Measurements from ENCODE around the gene RPS2. TPM values are rescaled to one million over a fixed set of nuclear protein-coding genes. Genes with fewer than 3 reads are reported as not detected.
A peak's percentile ranks its signal among the peaks of the same experiment; 100 is the strongest.
"Not testable (repeated sequence)": the region's sequence is repeated elsewhere in the genome, so short reads cannot be mapped to it uniquely, and the experiment has no call there.

RPS2 gene
- total and polyA plus RNA-seq, 2 donors: 888 to 3,347 TPM

- Histone ChIP-seq H3K27ac (ENCODE audit: low read depth) (peak within 1 kb of the TSS; percentile 95), H3K4me3 (ENCODE audit: low read depth, low read length) (peak within 1 kb of the TSS; percentile 99), H3K36me3 (ENCODE audit: insufficient read depth) (peaks cover 6% of the 10 kb centered on the region), H3K4me1 (ENCODE audit: insufficient read depth) (peaks cover 1% of the 10 kb centered on the region)
- DNase-seq (ENCODE audit: extremely low spot score): peak; percentile 76
- WGBS: under 1% methylated on average over 78 of the region's 78 CpGs
Measured at GRCh38 chr16:1971796-1972489, 7.3 kb upstream of the RPS2 start, which contains the start of gene TBL3. TSS of gene TBL3 (plus strand) at chr16:1972053. CDS start at chr16:1972165, 112 bp downstream.

- WGBS: 88% methylated on average over 41 of the region's 41 CpGs
- Histone ChIP-seq H3K4me3 (ENCODE audit: low read depth, low read length) (no peak overlapping the region), H3K36me3 (ENCODE audit: insufficient read depth) (no peaks in the 10 kb centered on the region), H3K27ac (ENCODE audit: low read depth) (no peak overlapping the region), H3K4me1 (ENCODE audit: insufficient read depth) (peaks cover 1% of the 10 kb centered on the region)
- DNase-seq (ENCODE audit: extremely low spot score): no peak
Measured at GRCh38 chr16:1968146-1968953, 3.7 kb upstream of the RPS2 start.

GRCh38 chr16:1966460-1966859 is 1.8 kb upstream of the RPS2 start, which contains the start of gene RNF151:
TSS of gene RNF151 (plus strand) at chr16:1966856. CDS start at chr16:1966882, 26 bp downstream.
- Histone ChIP-seq H3K27ac (ENCODE audit: low read depth) (no peak within 1 kb of the TSS), H3K4me3 (ENCODE audit: low read depth, low read length) (no peak within 1 kb of the TSS), H3K4me1 (ENCODE audit: insufficient read depth) (peaks cover 1% of the 10 kb centered on the region), H3K36me3 (ENCODE audit: insufficient read depth) (no peaks in the 10 kb centered on the region)
- no peak for DNase-seq (ENCODE audit: extremely low spot score)
- WGBS: 97% methylated on average over 6 of the region's 6 CpGs

- Histone ChIP-seq H3K4me3 (ENCODE audit: low read depth, low read length) (peak overlapping the region; percentile 68), H3K36me3 (ENCODE audit: insufficient read depth) (no peaks in the 10 kb centered on the region), H3K27ac (ENCODE audit: low read depth) (peak overlapping the region; percentile 90), H3K4me1 (ENCODE audit: insufficient read depth) (no peaks in the 10 kb centered on the region)
- DNase-seq (ENCODE audit: extremely low spot score): no peak
- 22% methylated on average over 24 of the region's 24 CpGs for WGBS
Measured at GRCh38 chr16:1965396-1966001, 873 bp upstream of the RPS2 start.

GRCh38 chr16:1963806-1964505 is 670 bp downstream of the RPS2 start:
- Histone ChIP-seq H3K27ac (ENCODE audit: low read depth) (peak overlapping the region; percentile 89), H3K36me3 (ENCODE audit: insufficient read depth) (no peaks in the 10 kb centered on the region), H3K4me3 (ENCODE audit: low read depth, low read length) (peak overlapping the region; percentile 51), H3K4me1 (ENCODE audit: insufficient read depth) (no peaks in the 10 kb centered on the region)
- no peak for DNase-seq (ENCODE audit: extremely low spot score)
- 9% methylated on average over 44 of the region's 44 CpGs for WGBS

DNA sequence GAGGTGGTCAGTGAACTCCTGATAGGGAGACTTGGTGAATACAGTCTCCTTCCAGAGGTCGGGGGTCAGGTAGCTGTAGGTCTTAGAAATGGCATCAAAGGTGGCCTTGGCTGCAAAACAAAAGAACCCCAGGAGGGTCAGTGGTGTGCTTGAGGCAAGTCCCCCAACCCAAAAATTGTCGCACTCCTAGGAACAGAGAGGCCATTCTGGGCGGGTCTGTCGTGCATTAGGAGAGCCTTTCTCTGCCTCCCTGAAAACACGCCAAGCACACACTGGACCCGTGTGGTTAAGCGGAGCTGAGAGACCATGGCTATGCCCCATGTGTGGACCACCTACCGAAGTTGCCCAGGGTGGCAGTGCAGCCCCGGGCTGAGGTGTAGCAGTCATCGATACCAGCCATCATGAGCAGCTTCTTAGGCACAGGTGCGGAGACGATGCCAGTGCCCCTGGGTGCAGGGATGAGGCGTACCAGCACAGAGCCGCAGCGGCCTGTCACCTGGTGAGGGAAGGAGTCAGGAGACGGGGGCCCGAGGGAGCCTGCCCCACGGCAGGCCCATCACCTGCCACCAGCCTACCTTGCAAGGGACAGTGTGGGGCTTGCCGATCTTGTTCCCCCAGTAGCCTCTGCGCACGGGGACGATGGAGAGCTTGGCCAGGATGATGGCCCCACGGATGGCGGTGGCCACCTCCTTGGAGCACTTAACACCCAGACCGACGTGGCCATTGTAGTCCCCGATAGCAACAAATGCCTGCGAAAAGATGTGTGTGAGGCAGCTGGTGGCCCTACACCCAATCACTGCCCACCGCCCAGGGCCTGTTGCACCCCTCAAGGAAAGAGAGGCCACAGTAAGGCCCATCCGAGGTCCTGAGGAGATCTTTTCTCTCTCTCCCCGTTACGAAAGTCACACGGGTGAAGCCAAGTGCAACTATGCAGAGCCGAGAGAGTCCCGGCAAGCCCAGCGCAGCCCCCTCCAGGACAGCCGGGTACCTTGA is 2.2 kb downstream of the RPS2 start:
- not testable (repeated sequence) for H3K4me1 ChIP-seq (ENCODE audit: insufficient read depth); H3K27ac ChIP-seq (ENCODE audit: low read depth)

GRCh38 chr16:1961651-1962067 is 3.0 kb downstream of the RPS2 start:
- no peaks in the 10 kb centered on the region for H3K4me1 ChIP-seq (ENCODE audit: insufficient read depth)
- no peak overlapping the region for H3K27ac ChIP-seq (ENCODE audit: low read depth)
- DNase-seq (ENCODE audit: extremely low spot score): no peak
- 63% methylated on average over 6 of the region's 6 CpGs for WGBS
- no peaks in the 10 kb centered on the region for H3K36me3 ChIP-seq (ENCODE audit: insufficient read depth)
- no peak overlapping the region for H3K4me3 ChIP-seq (ENCODE audit: low read depth, low read length)

More for the DNA sequence above, 2.2 kb downstream of the RPS2 start:
- WGBS: 89% methylated on average over 37 of the region's 37 CpGs
- not testable (repeated sequence) for H3K4me3 ChIP-seq (ENCODE audit: low read depth, low read length); DNase-seq (ENCODE audit: extremely low spot score); H3K36me3 ChIP-seq (ENCODE audit: insufficient read depth)

- H3K4me1 ChIP-seq (ENCODE audit: insufficient read depth): no peaks in the 10 kb centered on the region
- no peaks in the 10 kb centered on the region for H3K36me3 ChIP-seq (ENCODE audit: insufficient read depth)
- H3K27ac ChIP-seq (ENCODE audit: low read depth): no peak overlapping the region
- H3K4me3 ChIP-seq (ENCODE audit: low read depth, low read length): no peak overlapping the region
- WGBS: 51% methylated on average over 20 of the region's 20 CpGs
- no peak for DNase-seq (ENCODE audit: extremely low spot score)
Measured at GRCh38 chr16:1960665-1961630, 3.7 kb downstream of the RPS2 start.

DNA sequence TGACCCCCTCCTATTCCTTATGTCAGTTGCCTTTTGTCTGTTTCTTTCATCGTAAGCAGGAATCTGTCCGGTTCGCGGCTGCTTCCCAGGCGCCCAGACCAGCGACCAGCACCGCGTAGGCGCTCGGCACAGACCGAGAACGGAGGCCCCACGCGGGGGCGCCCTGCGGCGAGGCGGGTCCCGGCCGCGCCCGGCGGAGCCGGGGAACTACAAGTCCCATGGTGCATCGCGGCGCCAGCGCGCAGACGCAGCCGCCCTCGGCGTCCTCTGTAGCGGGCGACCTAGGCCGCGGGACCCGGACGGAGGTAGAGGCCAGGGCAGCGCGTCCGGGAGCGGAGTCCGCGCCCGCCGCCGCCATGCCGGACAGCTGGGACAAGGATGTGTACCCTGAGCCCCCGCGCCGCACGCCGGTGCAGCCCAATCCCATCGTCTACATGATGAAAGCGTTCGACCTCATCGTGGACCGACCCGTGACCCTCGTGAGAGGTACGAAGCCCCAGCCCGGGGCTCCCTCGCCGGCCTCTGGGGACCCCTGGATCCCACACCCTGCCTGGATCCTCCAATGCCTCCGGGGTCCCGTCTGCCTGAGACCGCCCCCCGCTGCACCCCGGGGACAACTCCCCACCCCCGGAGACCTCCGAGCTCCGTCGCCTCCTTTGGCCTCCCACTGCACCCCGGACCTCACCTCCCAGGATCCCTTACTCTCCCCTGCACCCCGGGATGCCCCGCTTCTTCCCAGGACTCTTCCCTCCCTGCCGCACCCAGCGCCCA is 5.2 kb downstream of the RPS2 start, which contains the start of gene NDUFB10:
Gene NDUFB10 (plus strand): TSS at position 270 of the 771 bp plus-strand sequence. CDS start 87 bp downstream, at position 357.
- Histone ChIP-seq H3K4me3 (ENCODE audit: low read depth, low read length) (peak within 1 kb of the TSS; percentile 80), H3K4me1 (ENCODE audit: insufficient read depth) (no peaks in the 10 kb centered on the region), H3K27ac (ENCODE audit: low read depth) (peak within 1 kb of the TSS; percentile 66), H3K36me3 (ENCODE audit: insufficient read depth) (no peaks in the 10 kb centered on the region)
- no peak for DNase-seq (ENCODE audit: extremely low spot score)
- WGBS: under 1% methylated on average over 79 of the region's 79 CpGs

- 39% methylated on average over 14 of the region's 14 CpGs for WGBS
- no peak overlapping the region for H3K27ac ChIP-seq (ENCODE audit: low read depth)
- no peak overlapping the region for H3K4me3 ChIP-seq (ENCODE audit: low read depth, low read length)
- no peaks in the 10 kb centered on the region for H3K4me1 ChIP-seq (ENCODE audit: insufficient read depth)
- H3K36me3 ChIP-seq (ENCODE audit: insufficient read depth): no peaks in the 10 kb centered on the region
- DNase-seq (ENCODE audit: extremely low spot score): no peak
Measured at GRCh38 chr16:1958715-1959268, 5.8 kb downstream of the RPS2 start.

GRCh38 chr16:1958143-1958491 is 6.5 kb downstream of the RPS2 start:
- H3K4me1 ChIP-seq (ENCODE audit: insufficient read depth); H3K27ac ChIP-seq (ENCODE audit: low read depth); H3K4me3 ChIP-seq (ENCODE audit: low read depth, low read length); H3K36me3 ChIP-seq (ENCODE audit: insufficient read depth); DNase-seq (ENCODE audit: extremely low spot score): not testable (repeated sequence)
- WGBS: 69% methylated on average over 30 of the region's 30 CpGs

Data from urinary bladder (tissue), 4 donors.